LoVo (cell line): ENCODE results near the gene PLA2G4A.
"Not testable (repeated sequence)": the region's sequence is repeated elsewhere in the genome, so short reads cannot be mapped to it uniquely, and the experiment has no call there.

Source experiments
- DNase-seq: peaks from one replicate; pipeline ENCODE4 v3.0.0-alpha.2; 2016; ENCODE audit warnings: low spot score

PLA2G4A gene

GRCh38 chr1:186922814-186923213, 94.1 kb downstream of the PLA2G4A start:
- DNase-seq: not testable (repeated sequence)

GRCh38 chr1:186923486-186923885, 94.7 kb downstream of the PLA2G4A start:
- no peak for DNase-seq

- DNase-seq: no peak
These were observed 97.3 kb downstream of the PLA2G4A start for GRCh38 chr1:186925881-186926669.

- DNase-seq: no peak
These were observed 99.1 kb downstream of the PLA2G4A start for GRCh38 chr1:186927884-186928283.

- DNase-seq: no peak
These were observed 101.5 kb downstream of the PLA2G4A start for GRCh38 chr1:186930238-186930637.

- DNase-seq: no peak
These were observed 108.4 kb downstream of the PLA2G4A start for GRCh38 chr1:186937016-186937670.

- DNase-seq: no peak
These were observed 115.3 kb downstream of the PLA2G4A start for GRCh38 chr1:186943891-186944686.

- no peak for DNase-seq
These were observed 116.4 kb downstream of the PLA2G4A start for GRCh38 chr1:186945146-186945545.

- DNase-seq: no peak
These were observed 119.8 kb downstream of the PLA2G4A start for GRCh38 chr1:186948535-186948934.

GRCh38 chr1:186949173-186949572, 120.4 kb downstream of the PLA2G4A start:
- DNase-seq: no peak

- no peak for DNase-seq
These were observed 121.8 kb downstream of the PLA2G4A start for GRCh38 chr1:186950547-186950946.

- DNase-seq: no peak
These were observed 125.1 kb downstream of the PLA2G4A start for GRCh38 chr1:186953876-186954275.

- DNase-seq: no peak
These were observed 128.6 kb downstream of the PLA2G4A start for GRCh38 chr1:186957314-186957713.

GRCh38 chr1:186958520-186958919, 129.8 kb downstream of the PLA2G4A start:
- no peak for DNase-seq

GRCh38 chr1:186960861-186961260, 132.1 kb downstream of the PLA2G4A start:
- DNase-seq: no peak

- no peak for DNase-seq
These were observed 137.1 kb downstream of the PLA2G4A start for GRCh38 chr1:186965847-186966246.

- DNase-seq: no peak
These were observed 137.7 kb downstream of the PLA2G4A start for GRCh38 chr1:186966456-186966855.

GRCh38 chr1:186967656-186968394, 139.1 kb downstream of the PLA2G4A start:
- no peak for DNase-seq

- no peak for DNase-seq
These were observed 146.0 kb downstream of the PLA2G4A start for GRCh38 chr1:186974774-186975181.

GRCh38 chr1:186975220-186975619, 146.5 kb downstream of the PLA2G4A start:
- DNase-seq: no peak

GRCh38 chr1:186976700-186977099, 148.0 kb downstream of the PLA2G4A start:
- no peak for DNase-seq
